Measurements from ENCODE around the gene ATAD5. TPM values are rescaled to one million over a fixed set of nuclear protein-coding genes. Genes with fewer than 3 reads are reported as not detected.
A peak's percentile ranks its signal among the peaks of the same experiment; 100 is the strongest.

Gene ATAD5
- total and polyA plus RNA-seq, 2 of the 13 experiments (the other 11 are each of a cell fraction or from before 2014, with no cell fraction given): 1.8 to 10.7 TPM

GRCh38 chr17:30824356-30825145 is 7.2 kb upstream of the ATAD5 start, which contains the start of gene CRLF3 (continued):
- TF ChIP-seq, protein P1, sequence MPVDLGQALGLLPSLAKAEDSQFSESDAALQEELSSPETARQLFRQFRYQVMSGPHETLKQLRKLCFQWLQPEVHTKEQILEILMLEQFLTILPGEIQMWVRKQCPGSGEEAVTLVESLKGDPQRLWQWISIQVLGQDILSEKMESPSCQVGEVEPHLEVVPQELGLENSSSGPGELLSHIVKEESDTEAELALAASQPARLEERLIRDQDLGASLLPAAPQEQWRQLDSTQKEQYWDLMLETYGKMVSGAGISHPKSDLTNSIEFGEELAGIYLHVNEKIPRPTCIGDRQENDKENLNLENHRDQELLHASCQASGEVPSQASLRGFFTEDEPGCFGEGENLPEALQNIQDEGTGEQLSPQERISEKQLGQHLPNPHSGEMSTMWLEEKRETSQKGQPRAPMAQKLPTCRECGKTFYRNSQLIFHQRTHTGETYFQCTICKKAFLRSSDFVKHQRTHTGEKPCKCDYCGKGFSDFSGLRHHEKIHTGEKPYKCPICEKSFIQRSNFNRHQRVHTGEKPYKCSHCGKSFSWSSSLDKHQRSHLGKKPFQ (CRISPR knock-in tag; IDR thresholded peaks at IDR 0.05; ENCODE audit: insufficient replicate concordance): peak; percentile 64
- TF ChIP-seq HDAC1 (CRISPR knock-in tag; IDR thresholded peaks at IDR 0.05): no peak; the same call in 1 of the 2 replicates
- peak; percentile 23; the same call in 1 of the 2 replicates for TF ChIP-seq RXRB (CRISPR knock-in tag; IDR thresholded peaks at IDR 0.05; ENCODE audit: borderline replicate concordance)
- TF ChIP-seq ZNF776 (CRISPR knock-in tag; IDR thresholded peaks at IDR 0.05): no peak; the same call in 1 of the 2 replicates
- TF ChIP-seq ZNF552 (CRISPR knock-in tag; IDR thresholded peaks at IDR 0.05; ENCODE audit: borderline replicate concordance): peak; percentile 64; the same call in 1 of the 2 replicates
- TF ChIP-seq ISX (CRISPR knock-in tag; conservative IDR thresholded peaks at IDR 0.05): no peak
- TF ChIP-seq ADNP (CRISPR knock-in tag; IDR thresholded peaks at IDR 0.05): peak; percentile 47; the same call in 1 of the 2 replicates
- TF ChIP-seq TERF1 (CRISPR knock-in tag; IDR thresholded peaks at IDR 0.05): peak; percentile 64; the same call in 1 of the 2 replicates
- TF ChIP-seq NCOA2 (CRISPR knock-in tag; IDR thresholded peaks at IDR 0.05): no peak; the same call in 1 of the 2 replicates
- 0 out of 2 replicates have a peak, but pooled peaks have one; percentile 4 for TF ChIP-seq FOSL2 (CRISPR knock-in tag; IDR thresholded peaks at IDR 0.05)
- peak; percentile 53; the same call in 1 of the 2 replicates for TF ChIP-seq ZNF564 (CRISPR knock-in tag; IDR thresholded peaks at IDR 0.05)
- no peak for TF ChIP-seq KLF11 (CRISPR knock-in tag; IDR thresholded peaks at IDR 0.05)

Measured in HepG2 (cell line).